ENCODE measurements around the gene DUOXA2. TPM values are rescaled to one million over a fixed set of nuclear protein-coding genes. Genes with fewer than 3 reads are reported as not detected.

DUOXA2 gene
- polyA plus RNA-seq, 1 donor from 2014 or later: not detected

GRCh38 chr15:45116006-45116481 is 1.9 kb downstream of the DUOXA2 start:
- H3K9ac ChIP-seq (ENCODE audit: low read length): no peak overlapping the region
- H4K20me1 ChIP-seq (ENCODE audit: insufficient read depth): no peaks in the 10 kb centered on the region
- H3K9me3 ChIP-seq (ENCODE audit: low read length): no peaks in the 10 kb centered on the region
- TF ChIP-seq POLR2AphosphoS5 (IDR thresholded peaks at IDR 0.05): no peak
- no peak for TF ChIP-seq MXI1 (conservative IDR thresholded peaks at IDR 0.05; ENCODE audit: poor library complexity, severe bottlenecking)
- TF ChIP-seq REST (IDR thresholded peaks at IDR 0.05; ENCODE audit: borderline replicate concordance): no peak
- no peak for TF ChIP-seq TAF1 (IDR thresholded peaks at IDR 0.05; ENCODE audit: low read depth)
- peak; percentile 66 for TF ChIP-seq EZH2 (IDR thresholded peaks at IDR 0.05; ENCODE audit: borderline replicate concordance, insufficient read depth, low read length, poor library complexity, severe bottlenecking)
- no peak for TF ChIP-seq EP300 (conservative IDR thresholded peaks at IDR 0.05; ENCODE audit: poor library complexity, severe bottlenecking)
- H2AFZ ChIP-seq (ENCODE audit: low read depth, low read length): no peak overlapping the region
- H3K36me3 ChIP-seq (ENCODE audit: insufficient read depth, low read length): no peaks in the 10 kb centered on the region
- H3K27ac ChIP-seq (ENCODE audit: low read length): no peak overlapping the region
- no peaks in the 10 kb centered on the region for H3K79me2 ChIP-seq (replicated peaks; ENCODE audit: insufficient read depth, low read length)
- no peaks in the 10 kb centered on the region for H3K9me2 ChIP-seq (ENCODE audit: insufficient read depth, low read length)
- peak overlapping the region; percentile 39 for H3K4me3 ChIP-seq (ENCODE audit: low read length)
- no peaks in the 10 kb centered on the region for H3F3A ChIP-seq (ENCODE audit: insufficient read depth, low read length, poor library complexity, severe bottlenecking)
- H3K4me2 ChIP-seq (ENCODE audit: low read length): no peak overlapping the region
- H3K27me3 ChIP-seq (ENCODE audit: insufficient read depth, low read depth, low read length): peaks cover 72% of the 10 kb centered on the region

GRCh38 chr15:45116482-45117307 is 2.6 kb downstream of the DUOXA2 start:
- Histone ChIP-seq H3K27me3 (ENCODE audit: insufficient read depth, low read depth, low read length) (peaks cover 71% of the 10 kb centered on the region), H3K9me3 (ENCODE audit: low read length) (no peaks in the 10 kb centered on the region), H3F3A (ENCODE audit: insufficient read depth, low read length, poor library complexity, severe bottlenecking) (no peaks in the 10 kb centered on the region), H4K20me1 (ENCODE audit: insufficient read depth) (no peaks in the 10 kb centered on the region), H3K36me3 (ENCODE audit: insufficient read depth, low read length) (no peaks in the 10 kb centered on the region), H3K9me2 (ENCODE audit: insufficient read depth, low read length) (no peaks in the 10 kb centered on the region), H3K4me3 (ENCODE audit: low read length) (peak overlapping the region; percentile 39), H3K4me2 (ENCODE audit: low read length) (no peak overlapping the region), H3K79me2 (replicated peaks; ENCODE audit: insufficient read depth, low read length) (no peaks in the 10 kb centered on the region), H3K9ac (ENCODE audit: low read length) (no peak overlapping the region), H3K27ac (ENCODE audit: low read length) (no peak overlapping the region), H2AFZ (ENCODE audit: low read depth, low read length) (no peak overlapping the region)
- TF ChIP-seq EZH2 (IDR thresholded peaks at IDR 0.05; ENCODE audit: borderline replicate concordance, insufficient read depth, low read length, poor library complexity, severe bottlenecking) (no peak), SMC3 (conservative IDR thresholded peaks at IDR 0.05; ENCODE audit: poor library complexity) (no peak), CTCF (IDR thresholded peaks at IDR 0.05; ENCODE audit: poor library complexity, severe bottlenecking) (no peak), POLR2AphosphoS5 (IDR thresholded peaks at IDR 0.05) (no peak), TAF1 (IDR thresholded peaks at IDR 0.05; ENCODE audit: low read depth) (no peak), RAD21 (conservative IDR thresholded peaks at IDR 0.05) (no peak), EP300 (conservative IDR thresholded peaks at IDR 0.05; ENCODE audit: poor library complexity, severe bottlenecking) (no peak), MXI1 (conservative IDR thresholded peaks at IDR 0.05; ENCODE audit: poor library complexity, severe bottlenecking) (no peak), REST (IDR thresholded peaks at IDR 0.05; ENCODE audit: borderline replicate concordance) (no peak)
